ENCODE data around the gene EXD3.

EXD3 gene

DNA sequence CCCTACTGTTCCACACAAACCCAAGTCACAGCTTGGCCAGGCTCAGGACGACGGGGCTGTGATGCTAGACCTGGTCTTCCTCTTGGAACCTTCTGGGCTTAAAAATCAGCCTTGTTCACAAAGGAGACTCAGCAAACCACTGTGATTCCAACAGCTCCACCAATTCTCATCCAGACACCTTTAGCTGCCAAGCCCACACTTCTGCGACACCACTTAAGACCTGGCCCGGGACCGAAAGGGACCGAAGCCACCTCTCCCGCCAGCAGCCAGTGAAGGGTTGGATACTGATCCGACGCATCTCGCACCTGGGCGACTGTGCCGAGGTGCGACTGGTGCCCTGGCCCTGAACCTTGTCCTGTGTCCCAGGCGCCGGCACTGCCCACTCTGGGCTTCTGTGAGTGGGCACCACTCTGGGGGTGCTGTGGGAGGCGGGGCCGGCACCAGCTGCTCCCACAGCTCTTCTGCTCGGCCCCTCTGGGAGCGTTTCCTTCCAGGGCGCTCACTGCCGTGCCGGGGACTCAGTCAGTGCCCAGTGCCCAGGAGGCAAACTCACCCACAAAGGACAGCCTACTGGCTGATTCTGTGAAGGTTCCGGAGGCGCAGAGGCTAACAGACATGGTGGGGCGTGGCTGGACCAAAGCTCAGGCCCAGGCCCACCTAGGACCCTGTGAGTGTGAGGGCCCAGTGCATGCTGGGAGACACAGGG, 50.9 kb downstream of the EXD3 start:
- H3K4me3 ChIP-seq (ENCODE audit: low read depth, low read length) = no peak overlapping the region
- DNase-seq (ENCODE audit: low read depth) = no peak

- no peak overlapping the region for H3K4me3 ChIP-seq (ENCODE audit: low read depth, low read length)
- no peak for DNase-seq (ENCODE audit: low read depth)
These were observed 51.4 kb downstream of the EXD3 start for GRCh38 chr9:137371521-137371941.

- DNase-seq (ENCODE audit: low read depth) = no peak
- H3K4me3 ChIP-seq (ENCODE audit: low read depth, low read length) = no peak overlapping the region
These were observed 52.0 kb downstream of the EXD3 start for GRCh38 chr9:137370865-137371520.

- no peak overlapping the region for H3K4me3 ChIP-seq (ENCODE audit: low read depth, low read length)
- no peak for DNase-seq (ENCODE audit: low read depth)
These were observed 52.8 kb downstream of the EXD3 start for GRCh38 chr9:137369911-137370764.

GRCh38 chr9:137369061-137369787, 53.7 kb downstream of the EXD3 start:
- no peak overlapping the region for H3K4me3 ChIP-seq (ENCODE audit: low read depth, low read length)
- DNase-seq (ENCODE audit: low read depth) = no peak

DNA sequence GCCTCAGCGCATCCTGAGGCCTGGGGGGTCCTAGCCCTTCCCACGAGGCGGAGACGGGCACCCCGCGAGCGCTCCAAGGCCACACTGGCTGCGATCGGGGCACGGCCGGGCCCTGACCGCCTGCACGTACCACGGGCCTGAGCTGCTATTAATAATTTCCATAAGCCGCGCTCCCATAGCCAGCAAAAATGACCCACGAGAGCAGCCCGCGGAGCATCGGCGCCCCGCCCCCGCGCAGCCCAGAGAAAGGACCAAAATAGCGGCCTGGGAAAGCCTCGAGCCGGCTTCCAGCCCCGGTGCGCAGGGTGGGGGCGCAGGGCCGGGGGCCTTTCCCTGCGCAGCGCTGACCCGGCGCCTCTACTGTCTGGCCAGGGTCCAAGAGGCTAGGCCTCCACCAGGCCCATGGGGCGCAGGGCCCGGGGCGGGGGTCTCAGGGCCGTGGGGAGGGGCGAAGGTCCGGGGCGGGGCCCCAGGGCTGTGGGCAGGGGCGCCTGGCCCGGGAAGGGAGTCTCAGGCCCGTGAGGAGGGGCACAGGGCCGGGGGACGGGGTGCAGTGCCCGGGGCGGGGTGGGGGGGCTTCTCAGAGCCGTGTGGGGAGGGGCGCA, 54.4 kb downstream of the EXD3 start:
- DNase-seq (ENCODE audit: low read depth) = no peak
- H3K4me3 ChIP-seq (ENCODE audit: low read depth, low read length) = no peak overlapping the region

- H3K4me3 ChIP-seq (ENCODE audit: low read depth, low read length) = no peak overlapping the region
- no peak for DNase-seq (ENCODE audit: low read depth)
These were observed 55.2 kb downstream of the EXD3 start for GRCh38 chr9:137367506-137368430.

DNA sequence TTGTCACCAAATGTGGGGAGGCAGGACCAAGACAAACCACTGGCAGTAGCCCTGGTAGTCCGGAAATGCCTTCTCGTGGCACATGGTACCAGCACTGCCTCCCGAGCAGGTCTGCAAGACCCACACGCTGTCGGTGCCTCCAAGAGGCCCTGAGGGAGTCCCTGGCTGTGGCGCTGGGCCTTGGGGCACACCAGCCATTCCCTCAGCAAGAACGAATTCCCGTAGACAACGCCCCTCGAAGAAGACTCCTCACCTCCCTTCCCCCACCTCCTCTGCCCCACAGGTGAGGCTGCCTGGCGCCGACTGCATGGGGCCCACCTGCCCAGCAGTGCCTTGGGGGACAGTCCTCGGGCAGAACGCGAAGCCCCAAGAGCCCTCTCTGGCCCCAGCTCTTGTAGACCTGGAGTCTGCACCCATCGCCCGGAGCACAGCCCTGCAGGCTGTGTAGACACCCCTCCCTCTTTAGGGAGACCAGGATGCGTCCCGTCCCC, 56.0 kb downstream of the EXD3 start:
- no peak for DNase-seq (ENCODE audit: low read depth)

GRCh38 chr9:137366445-137366810, 56.5 kb downstream of the EXD3 start:
- H3K4me3 ChIP-seq (ENCODE audit: low read depth, low read length) = no peak overlapping the region
- no peak for DNase-seq (ENCODE audit: low read depth)

More for the DNA sequence above, 56.0 kb downstream of the EXD3 start:
- H3K4me3 ChIP-seq (ENCODE audit: low read depth, low read length) = no peak overlapping the region

- no peak overlapping the region for H3K4me3 ChIP-seq (ENCODE audit: low read depth, low read length)
- no peak for DNase-seq (ENCODE audit: low read depth)
These were observed 57.2 kb downstream of the EXD3 start for GRCh38 chr9:137365552-137366444.

- no peak for DNase-seq (ENCODE audit: low read depth)
- H3K4me3 ChIP-seq (ENCODE audit: low read depth, low read length) = no peak overlapping the region
These were observed 57.9 kb downstream of the EXD3 start for GRCh38 chr9:137365056-137365455.

GRCh38 chr9:137359850-137360249, 63.1 kb downstream of the EXD3 start:
- DNase-seq (ENCODE audit: low read depth) = no peak
- no peak overlapping the region for H3K4me3 ChIP-seq (ENCODE audit: low read depth, low read length)

GRCh38 chr9:137358126-137358525, 64.8 kb downstream of the EXD3 start:
- no peak for DNase-seq (ENCODE audit: low read depth)
- no peak overlapping the region for H3K4me3 ChIP-seq (ENCODE audit: low read depth, low read length)

DNA sequence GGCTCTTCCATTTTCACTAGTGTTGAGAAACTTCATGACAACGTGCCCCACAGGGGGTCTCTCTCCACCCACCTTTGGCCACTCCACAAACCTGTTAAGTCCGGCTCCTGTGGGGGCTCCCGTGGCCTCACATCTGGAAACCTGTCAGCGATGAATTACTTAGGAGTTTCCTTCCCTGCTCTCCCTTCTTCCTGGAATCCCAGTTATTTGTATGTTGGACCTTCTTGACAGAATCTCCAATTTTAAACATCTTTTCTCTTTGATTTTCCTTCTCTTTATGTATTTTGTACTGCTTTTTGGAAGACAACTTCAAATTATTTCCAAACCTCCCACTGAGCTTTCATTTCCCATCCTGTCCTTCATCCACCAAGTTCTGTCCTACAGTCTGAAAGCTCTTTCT, 65.8 kb downstream of the EXD3 start:
- H3K4me3 ChIP-seq (ENCODE audit: low read depth, low read length) = no peak overlapping the region
- DNase-seq (ENCODE audit: low read depth) = no peak

DNA sequence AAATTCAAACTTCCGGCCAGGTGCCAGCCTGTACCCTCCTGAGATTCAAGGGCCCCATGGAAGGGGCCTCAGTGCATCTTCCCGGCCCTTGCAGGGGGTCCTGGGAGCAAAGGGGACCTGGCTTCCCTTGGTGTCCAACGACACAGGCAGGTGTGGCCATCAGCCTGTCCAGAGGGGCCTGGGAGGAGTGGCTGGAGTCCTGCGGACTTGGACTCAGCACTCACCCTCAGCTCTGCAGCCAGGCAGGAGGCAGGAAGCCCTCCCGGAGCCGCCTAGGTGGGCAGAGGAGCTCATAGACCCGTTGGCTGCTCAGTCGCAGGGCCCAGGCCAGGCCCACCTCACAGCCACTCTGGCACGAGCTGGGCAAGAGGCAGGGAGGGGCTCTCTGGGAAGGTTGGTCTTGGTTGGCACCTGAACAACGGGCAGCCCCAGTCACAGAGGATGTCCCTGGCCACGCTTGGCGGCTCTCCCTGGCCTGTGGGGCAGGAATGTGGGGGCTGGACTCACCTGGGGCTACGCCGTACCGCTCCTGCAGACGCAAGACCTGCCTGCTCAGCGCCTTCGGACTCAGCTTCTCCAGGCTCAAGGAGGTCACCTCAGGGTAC, 67.1 kb downstream of the EXD3 start:
- no peak overlapping the region for H3K4me3 ChIP-seq (ENCODE audit: low read depth, low read length)
- DNase-seq (ENCODE audit: low read depth) = no peak

- no peak overlapping the region for H3K4me3 ChIP-seq (ENCODE audit: low read depth, low read length)
These were observed 67.9 kb downstream of the EXD3 start for GRCh38 chr9:137354845-137355760.

More at GRCh38 chr9:137354845-137355760, 67.9 kb downstream of the EXD3 start:
- no peak for DNase-seq (ENCODE audit: low read depth)

Measured in skeletal muscle cell (primary cell).